ENCODE data around the gene KCNK4.

DNA sequence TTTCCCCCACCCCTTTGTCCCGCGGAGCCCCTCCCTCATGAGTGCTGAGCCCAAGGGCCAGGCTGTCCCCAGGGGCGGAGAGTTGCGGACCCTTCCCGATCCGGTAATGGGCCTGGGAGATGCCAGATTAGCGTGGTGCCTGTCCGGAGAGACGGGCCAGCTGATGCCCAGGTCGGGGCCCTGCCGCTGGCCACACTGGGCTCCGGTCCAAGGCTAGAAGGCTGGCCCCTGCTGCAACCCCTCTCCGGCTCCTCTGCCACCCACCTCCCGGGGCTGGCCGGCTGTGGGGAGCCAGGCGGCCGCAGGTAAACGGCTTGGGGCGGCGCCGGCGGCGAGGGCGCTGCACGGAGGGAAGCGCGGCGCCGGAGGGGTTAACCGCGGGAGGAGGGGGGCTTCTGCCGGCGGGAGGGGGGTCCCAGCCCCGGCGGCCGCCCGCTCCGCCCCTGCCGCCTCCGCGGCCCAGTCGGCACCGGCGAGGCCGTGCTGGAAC lies at the start of gene KCNK4:
- TF ChIP-seq POLR2A (IDR thresholded peaks at IDR 0.05) (no peak), EP300 (IDR thresholded peaks at IDR 0.05) (no peak)
